Common myeloid progenitor, CD34-positive (primary cell): ENCODE results near the gene PHACTR3.
A peak's percentile ranks its signal among the peaks of the same experiment; 100 is the strongest.

Experiments used
- CTCF ChIA-PET: fragments of 350-600 bp; sonication (Branson Sonifier 250); formaldehyde crosslinking; loops from one replicate; lab custom pipeline; 2021; ENCODE audit warnings: antibody characterized with exemption; lab: Charles Lee
- POLR2A ChIA-PET: fragments of 350-600 bp; sonication (Branson Sonifier 250); formaldehyde crosslinking; loops from one replicate; lab custom pipeline; 2021; ENCODE audit warnings: antibody characterized with exemption; lab: Charles Lee
- DNase-seq, 3 donors: peaks; one replicate each; pipeline versions ENCODE4 v3.0.0 to v3.0.0-alpha.2; 2013
- H3K27ac ChIP-seq, 2 experiments: 1 replicate in 1 of 2; 2 replicates in 1 of 2; pipeline ENCODE4 v1.7.0; 2013; ENCODE audit warnings: inconsistent platforms in 2 of 2, low read length in 2 of 2, mild to moderate bottlenecking in 2 of 2, low read depth in 1 of 2, moderate library complexity in 1 of 2; ENCODE audit not compliant: severe bottlenecking in 2 of 2, insufficient read depth in 1 of 2, poor library complexity in 1 of 2
- H3K27me3 ChIP-seq, 5 experiments: replicated peaks in 2 of 5; 1 replicate in 3 of 5; 2 replicates in 2 of 5; pipeline versions ENCODE4 v1.6.1 to v1.7.0; 2013; ENCODE audit warnings: low read length in 4 of 5, mild to moderate bottlenecking in 2 of 5, moderate library complexity in 2 of 5, inconsistent platforms in 1 of 5; ENCODE audit not compliant: insufficient read depth in 5 of 5, control insufficient read depth in 4 of 5
- H3K36me3 ChIP-seq, 4 experiments: 1 replicate in 2 of 4; 2 replicates in 2 of 4; pipeline versions ENCODE4 v1.6.1 to v1.7.0; 2013; ENCODE audit warnings: low read length in 3 of 4, control low read depth in 1 of 4, mild to moderate bottlenecking in 1 of 4; ENCODE audit not compliant: control insufficient read depth in 4 of 4, insufficient read depth in 4 of 4
- H3K4me1 ChIP-seq, 4 experiments: 1 replicate in 3 of 4; 2 replicates in 1 of 4; pipeline versions ENCODE4 v1.6.1 to v1.7.1; 2013; ENCODE audit warnings: low read length in 3 of 4, mild to moderate bottlenecking in 3 of 4, control low read depth in 1 of 4, inconsistent platforms in 1 of 4, moderate library complexity in 1 of 4; ENCODE audit not compliant: control insufficient read depth in 4 of 4, insufficient read depth in 4 of 4; ENCODE audit errors: control extremely low read depth in 1 of 4
- H3K4me3 ChIP-seq, 7 experiments: 1 replicate in 4 of 7; 2 replicates in 3 of 7; pipeline versions ENCODE4 v1.5.1 to v1.7.0; 2013; ENCODE audit warnings: mild to moderate bottlenecking in 7 of 7, low read length in 6 of 7, moderate library complexity in 6 of 7, inconsistent platforms in 2 of 7, low read depth in 2 of 7, control low read depth in 1 of 7; ENCODE audit not compliant: insufficient read depth in 4 of 7, control insufficient read depth in 1 of 7; ENCODE audit errors: extremely low read depth in 1 of 7
- H3K9me3 ChIP-seq, 5 experiments: 1 replicate in 4 of 5; 2 replicates in 1 of 5; pipeline versions ENCODE4 v1.6.1 to v1.7.1; 2013; ENCODE audit warnings: low read length in 4 of 5, mild to moderate bottlenecking in 2 of 5, inconsistent platforms in 1 of 5, low read depth in 1 of 5, moderate library complexity in 1 of 5; ENCODE audit not compliant: control insufficient read depth in 4 of 5, insufficient read depth in 2 of 5; ENCODE audit errors: control extremely low read depth in 1 of 5
- WGBS: methylation state at CpG from one replicate; pipeline ENCODE4 v1.1.5; 2013; ENCODE audit not compliant: insufficient coverage; 5-methylcytosine and 5-hydroxymethylcytosine counted together

PHACTR3 gene

GRCh38 chr20:59835057-59835447 lies 230.7 kb downstream of the PHACTR3 start:
- Histone ChIP-seq H3K27ac (no peak overlapping the region), H3K4me1 (peaks cover 0 to 10% (median 4%) of the 10 kb centered on the region in 4 experiments), H3K4me3 (no peak overlapping the region), H3K27me3 (peaks cover 0 to 30% (median 9%) of the 10 kb centered on the region in 5 experiments), H3K36me3 (no peaks in the 10 kb centered on the region), H3K9me3 (no peaks in the 10 kb centered on the region)
- 100% methylated on average over 2 of the region's 2 CpGs for WGBS
- CTCF ChIA-PET, result interaction anchor here (0.8 kb wide), 1 partner anchor 13 kb away, joined by 3 read pairs; no protein-coding TSS in a partner anchor
- POLR2A ChIA-PET, result no interaction called here
- no peak for DNase-seq

DNA sequence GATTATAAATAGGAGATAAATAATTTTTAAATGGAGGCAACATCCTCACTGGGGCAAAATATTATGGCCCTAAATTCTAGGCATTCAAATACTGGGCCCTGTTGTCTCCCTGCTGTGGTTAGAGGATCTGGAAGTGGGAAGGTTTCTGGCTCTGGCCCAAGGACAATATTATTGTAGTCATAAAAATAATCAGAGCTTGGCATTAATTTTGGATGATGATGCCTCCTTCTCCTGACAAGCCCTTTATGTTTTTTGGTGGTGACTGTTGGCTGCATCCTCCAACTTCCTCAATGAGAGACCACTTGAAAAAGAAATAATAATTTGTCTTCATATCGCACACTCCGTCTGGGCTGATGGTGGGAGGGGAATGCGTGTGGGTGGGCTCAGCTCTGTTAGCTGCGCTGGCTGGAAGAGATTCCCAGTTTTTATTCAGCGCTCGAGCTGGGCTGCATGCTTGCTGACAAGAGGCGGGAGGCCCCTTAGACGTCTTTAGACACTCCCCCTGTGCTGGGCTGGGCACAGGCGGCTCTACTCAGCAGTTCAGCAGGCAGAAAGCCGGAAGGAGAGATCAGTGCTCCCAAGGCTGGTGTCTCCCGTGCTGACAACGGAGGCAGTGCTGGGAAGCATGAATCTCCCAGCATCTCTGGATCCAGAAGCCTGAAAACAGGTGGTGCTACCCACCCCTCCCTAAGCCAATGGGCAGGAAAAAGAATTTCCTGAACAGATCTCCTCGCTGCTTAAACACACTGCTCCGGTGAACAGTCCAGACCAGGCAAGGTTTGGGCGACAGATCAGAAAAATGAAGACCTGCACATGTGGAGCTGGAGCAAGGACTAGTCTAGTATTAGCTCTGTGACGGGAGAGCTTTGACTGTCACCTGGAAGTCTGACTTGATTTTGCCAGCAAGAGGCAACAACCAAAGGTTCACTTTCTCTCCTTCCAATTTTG lies 231.4 kb downstream of the PHACTR3 start:
- H3K27me3 ChIP-seq, result peaks cover 0 to 30% (median 7%) of the 10 kb centered on the region in 5 experiments
- no peak overlapping the region for H3K27ac ChIP-seq
- H3K36me3 ChIP-seq, result no peaks in the 10 kb centered on the region
- peaks cover 0 to 10% (median 4%) of the 10 kb centered on the region in 4 experiments for H3K4me1 ChIP-seq
- DNase-seq, result peak; percentile 14 to 68 (median 53)
- WGBS, result 10% methylated on average over 16 of the region's 16 CpGs
- POLR2A ChIA-PET, result interaction anchor here (0.6 kb wide), 1 partner anchor 42 kb away, joined by 3 read pairs; no protein-coding TSS in a partner anchor
- peak overlapping the region in 5 of 7 experiments; percentile 25 to 67 (median 47) for H3K4me3 ChIP-seq
- no peaks in the 10 kb centered on the region for H3K9me3 ChIP-seq
- CTCF ChIA-PET, result interaction anchor here (0.8 to 1.9 kb wide), 3 partner anchors 12 to 16 kb away, joined by 3 to 10 read pairs (median 3); no protein-coding TSS in a partner anchor

DNA sequence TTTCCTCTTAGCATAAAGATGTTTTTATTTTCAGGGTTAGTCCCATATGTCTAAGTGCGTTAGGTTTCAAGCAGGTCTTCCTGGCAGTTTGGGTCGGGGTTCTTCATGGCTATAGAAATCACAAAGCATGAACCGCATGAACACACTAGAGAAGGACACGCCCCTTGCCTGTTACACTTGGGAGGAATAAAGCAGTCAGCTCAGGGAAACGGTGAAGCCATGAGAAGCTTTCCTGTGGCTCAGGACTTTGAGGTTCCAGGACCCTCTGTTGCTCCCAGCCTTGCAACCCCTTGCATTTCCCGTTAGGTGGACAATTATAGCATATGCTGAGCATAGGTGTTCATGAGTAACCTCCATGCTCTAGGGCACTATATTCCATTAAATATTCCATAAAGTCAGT lies 232.4 kb downstream of the PHACTR3 start:
- no peaks in the 10 kb centered on the region for H3K36me3 ChIP-seq
- no peak overlapping the region for H3K27ac ChIP-seq
- H3K27me3 ChIP-seq, result peaks cover 0 to 28% (median 8%) of the 10 kb centered on the region in 5 experiments
- ChIA-PET POLR2A (no interaction called here), CTCF (interaction anchor here (1.0 to 1.9 kb wide), 2 partner anchors 13 to 15 kb away, joined by 3 to 10 read pairs; no protein-coding TSS in a partner anchor)
- no peak overlapping the region for H3K4me3 ChIP-seq
- peaks cover 0 to 10% (median 4%) of the 10 kb centered on the region in 4 experiments for H3K4me1 ChIP-seq
- no peaks in the 10 kb centered on the region for H3K9me3 ChIP-seq
- no peak for DNase-seq
- 81% methylated on average over 6 of the region's 6 CpGs for WGBS

GRCh38 chr20:59837623-59838394 lies 233.5 kb downstream of the PHACTR3 start:
- CTCF ChIA-PET, result interaction anchor here (1.9 to 2.2 kb wide), 2 partner anchors 12 to 14 kb away, joined by 5 to 10 read pairs; no protein-coding TSS in a partner anchor
- Histone ChIP-seq H3K27ac (no peak overlapping the region), H3K4me3 (no peak overlapping the region), H3K9me3 (no peaks in the 10 kb centered on the region), H3K36me3 (no peaks in the 10 kb centered on the region), H3K27me3 (peaks cover 0 to 26% (median 9%) of the 10 kb centered on the region in 5 experiments), H3K4me1 (peaks cover 0 to 10% (median 4%) of the 10 kb centered on the region in 4 experiments)
- WGBS, result 94% methylated on average over 2 of the region's 4 CpGs
- DNase-seq, result peak in 1 of 3 donors; percentile 1
- POLR2A ChIA-PET, result no interaction called here

DNA sequence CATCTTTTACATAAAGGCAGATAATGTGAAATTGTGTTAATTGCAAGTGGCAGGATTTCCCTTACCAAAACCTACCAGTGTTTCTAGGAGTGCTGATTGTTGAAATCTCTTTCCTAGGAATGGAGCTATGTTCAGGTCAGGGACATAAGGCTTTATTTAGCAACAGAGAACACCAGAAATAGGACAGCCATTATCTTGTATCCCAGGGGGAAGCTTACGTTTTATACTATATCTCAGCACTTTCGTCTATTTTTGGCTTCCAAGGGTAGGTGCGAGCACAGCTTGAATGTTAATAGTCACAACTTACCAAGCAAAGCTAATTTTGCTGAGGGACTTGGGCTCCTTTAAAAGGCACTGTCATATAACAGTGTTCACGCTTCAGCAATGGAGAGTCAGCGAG lies 235.1 kb downstream of the PHACTR3 start:
- POLR2A ChIA-PET, result interaction anchor here (0.6 kb wide), 1 partner anchor 43 kb away, joined by 3 read pairs; no protein-coding TSS in a partner anchor
- DNase-seq, result no peak
- no peaks in the 10 kb centered on the region for H3K36me3 ChIP-seq
- H3K27me3 ChIP-seq, result peaks cover 0 to 19% (median 9%) of the 10 kb centered on the region in 5 experiments
- H3K9me3 ChIP-seq, result no peaks in the 10 kb centered on the region
- H3K27ac ChIP-seq, result no peak overlapping the region
- H3K4me3 ChIP-seq, result no peak overlapping the region
- CTCF ChIA-PET, result interaction anchor here (0.6 to 2.2 kb wide), 4 partner anchors 8 to 1192 kb away, joined by 3 to 5 read pairs (median 4); no protein-coding TSS in a partner anchor
- 97% methylated on average over 5 of the region's 5 CpGs for WGBS
- H3K4me1 ChIP-seq, result peaks cover 0 to 10% (median 4%) of the 10 kb centered on the region in 4 experiments

DNA sequence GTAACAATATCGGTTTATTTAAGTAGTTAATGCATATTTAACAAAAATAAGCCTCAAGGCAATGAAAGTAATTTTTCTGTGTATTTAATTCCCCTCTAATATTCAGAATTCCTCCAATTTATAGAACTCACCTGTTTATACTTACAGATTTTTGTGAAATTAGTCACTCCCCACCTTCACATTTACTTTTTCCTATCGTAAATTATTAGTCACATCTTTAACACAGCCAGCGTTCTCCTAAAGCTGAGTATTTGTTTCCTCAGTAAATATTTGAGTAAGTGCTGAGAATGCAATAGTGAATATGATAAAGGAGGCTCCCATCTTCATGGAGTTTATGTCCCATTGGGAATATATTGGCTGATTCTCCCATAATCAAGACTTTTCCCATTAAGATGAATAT lies 241.1 kb downstream of the PHACTR3 start:
- H3K9me3 ChIP-seq, result no peaks in the 10 kb centered on the region
- ChIA-PET CTCF (no interaction called here), POLR2A (no interaction called here)
- no CpG with 5 or more reads among the region's 3 CpGs for WGBS
- H3K27ac ChIP-seq, result no peak overlapping the region
- no peaks in the 10 kb centered on the region for H3K36me3 ChIP-seq
- H3K27me3 ChIP-seq, result peaks cover 0 to 8% (median 2%) of the 10 kb centered on the region in 5 experiments
- no peaks in the 10 kb centered on the region for H3K4me1 ChIP-seq
- DNase-seq, result no peak
- H3K4me3 ChIP-seq, result no peak overlapping the region
